GM12878 (cell line): ENCODE measurements around the gene PRR14L. TPM values are rescaled to one million over a fixed set of nuclear protein-coding genes. Genes with fewer than 3 reads are reported as not detected.

ENCODE experiments used
- CHD2 ChIP-seq: IDR thresholded peaks from 2 replicates; pipeline ENCODE4 v1.6.1; 2011; ENCODE audit warnings: low read depth, low read length, improper control_type of control experiment, borderline replicate concordance
- ETV6 ChIP-seq, 2 experiments: fragments of 450-650 bp in 1 of 2; IDR thresholded peaks in 1 of 2; conservative IDR thresholded peaks in 1 of 2; 2 replicates each; pipeline ENCODE4 v1.6.1; 2014; ENCODE audit warnings: antibody characterized with exemption in 1 of 2, borderline replicate concordance in 1 of 2, low read depth in 1 of 2, mild to moderate bottlenecking in 1 of 2, moderate library complexity in 1 of 2
- GATAD2B ChIP-seq: fragments of 450-650 bp; conservative IDR thresholded peaks from 2 replicates; pipeline ENCODE4 v1.6.1; 2017; ENCODE audit warnings: low read depth, mild to moderate bottlenecking, moderate library complexity
- IKZF1 ChIP-seq: fragments of 450-650 bp; conservative IDR thresholded peaks from 2 replicates; pipeline ENCODE4 v1.6.1; 2017; ENCODE audit warnings: antibody characterized with exemption, mild to moderate bottlenecking
- LARP7 ChIP-seq: fragments of 450-650 bp; IDR thresholded peaks from 2 replicates; pipeline ENCODE4 v1.6.1; 2017; ENCODE audit warnings: mild to moderate bottlenecking
- MEF2A ChIP-seq: IDR thresholded peaks from 2 replicates; pipeline ENCODE4 v1.6.1; 2011; ENCODE audit warnings: low read depth, mild to moderate bottlenecking, low read length, moderate library complexity; ENCODE audit not compliant: insufficient read depth
- MLLT1 ChIP-seq: fragments of 450-650 bp; IDR thresholded peaks from 2 replicates; pipeline ENCODE4 v1.6.1; 2016; ENCODE audit warnings: mild to moderate bottlenecking
- MTA3 ChIP-seq: IDR thresholded peaks from 2 replicates; pipeline ENCODE4 v1.6.1; 2012; ENCODE audit warnings: low read length, inconsistent platforms, borderline replicate concordance
- NFXL1 ChIP-seq: fragments of 450-650 bp; IDR thresholded peaks from 2 replicates; pipeline ENCODE4 v1.6.1; 2017; ENCODE audit warnings: antibody characterized with exemption, mild to moderate bottlenecking, borderline replicate concordance
- NKRF ChIP-seq: fragments of 450-650 bp; conservative IDR thresholded peaks from 2 replicates; pipeline ENCODE4 v1.6.1; 2017; ENCODE audit warnings: mild to moderate bottlenecking, moderate library complexity
- PBX3 ChIP-seq: IDR thresholded peaks from 2 replicates; pipeline ENCODE4 v1.6.1; 2011; ENCODE audit warnings: mild to moderate bottlenecking, low read depth, low read length, moderate library complexity; ENCODE audit not compliant: insufficient replicate concordance
- PKNOX1 ChIP-seq: fragments of 450-650 bp; IDR thresholded peaks from 2 replicates; pipeline ENCODE4 v1.6.1; 2016; ENCODE audit warnings: mild to moderate bottlenecking
- RCOR1 ChIP-seq: conservative IDR thresholded peaks from 2 replicates; pipeline ENCODE4 v1.6.1; 2012; ENCODE audit warnings: low read depth, low read length, improper control_type of control experiment
- RELB ChIP-seq: fragments of 450-650 bp; IDR thresholded peaks from 2 replicates; pipeline ENCODE4 v1.6.1; 2017; ENCODE audit warnings: low read depth, mild to moderate bottlenecking, moderate library complexity
- SMAD5 ChIP-seq: IDR thresholded peaks from 2 replicates; pipeline ENCODE4 v1.6.1; 2016; ENCODE audit warnings: antibody characterized with exemption, low read depth
- SMARCA5 ChIP-seq: fragments of 450-650 bp; IDR thresholded peaks from 2 replicates; pipeline ENCODE4 v1.6.1; 2017; ENCODE audit warnings: mild to moderate bottlenecking
- SREBF1 ChIP-seq: IDR thresholded peaks from 2 replicates; pipeline ENCODE4 v1.6.1; 2012; ENCODE audit warnings: mild to moderate bottlenecking, low read length
- TCF12 ChIP-seq: IDR thresholded peaks from 2 replicates; pipeline ENCODE4 v1.6.1; 2011; ENCODE audit warnings: low read depth, mild to moderate bottlenecking, low read length
- YY1 ChIP-seq: IDR thresholded peaks from 2 replicates; pipeline ENCODE4 v1.6.1; 2011; ENCODE audit warnings: low read depth, mild to moderate bottlenecking, low read length
- ZNF217 ChIP-seq: fragments of 450-650 bp; IDR thresholded peaks from 2 replicates; pipeline ENCODE4 v1.6.1; 2017; ENCODE audit warnings: antibody characterized with exemption, mild to moderate bottlenecking
- polyA plus RNA-seq, 11 experiments: library from polyadenylated mRNA; depleted of rRNA in 4 of 11; unstranded in 6 of 11; stranded (reverse) in 5 of 11; fragments of >200 nt; fragmentation: Nextera tagmentation in 4 of 11; fragmentation: Illumina TruSeq in 1 of 11; extraction: Ambion mirVana in 4 of 11; extraction: Trizol in 1 of 11; gene quantifications; 1 replicate in 1 of 11; 2 replicates in 10 of 11; pipeline versions ENCODE4 v1.2.1 to v1.2.3, GENCODE V29; 2011 to 2016; ENCODE audit warnings: inconsistent platforms in 2 of 11, missing spikeins in 2 of 11, low read depth in 1 of 11
- total RNA-seq, 4 experiments: library from RNA; depleted of rRNA in 3 of 4; stranded (reverse); fragments of >200 nt in 3 of 4; fragmentation: Illumina TruSeq in 1 of 4; extraction: Trizol in 1 of 4; gene quantifications; 2 replicates each; pipeline versions ENCODE4 v1.2.1 to v1.2.3, GENCODE V29; 2013 to 2021

The PRR14L gene
- total and polyA plus RNA-seq, 10 of the 15 experiments (the other 5 are each of a cell fraction or from before 2014, with no cell fraction given): 4.2 to 49.0 (median 21.4) TPM

- TF ChIP-seq RELB (peak; percentile 66; the same call in 1 of the 2 replicates), SMARCA5 (peak; percentile 100), MEF2A (no peak), GATAD2B (peak; percentile 88; the same call in 1 of the 2 replicates), ZNF217 (peak; percentile 81; the same call in 1 of the 2 replicates), ETV6 (conservative IDR thresholded peaks at IDR 0.05 in 1 of 2, IDR thresholded peaks at IDR 0.05 in 1 of 2; ENCODE audit: borderline replicate concordance in 1 of 2, low read depth in 1 of 2) (peak in 1 of 2 experiments; percentile 75; a peak in 1 of 4 replicates), MLLT1 (peak; percentile 28; the same call in 1 of the 2 replicates), LARP7 (peak; percentile 80), PKNOX1 (no peak), CHD2 (no peak; the same call in 1 of the 2 replicates), MTA3 (no peak), SMAD5 (peak; percentile 94), PBX3 (no peak), RCOR1 (0 out of 2 replicates have a peak, but pooled peaks have one; percentile 69), SREBF1 (no peak; the same call in 1 of the 2 replicates), YY1 (peak; percentile 54), NKRF (peak; percentile 53; the same call in 1 of the 2 replicates), IKZF1 (peak; percentile 82), TCF12 (no peak), NFXL1 (peak; percentile 94; the same call in 1 of the 2 replicates)
Observed at GRCh38 chr22:31753634-31754501, 3.9 kb upstream of the PRR14L start, which contains the start of gene DEPDC5 (continued).
